ENCODE data around the gene SEC14L1.

- TF ChIP-seq CTCF (IDR thresholded peaks at IDR 0.05) (no peak), TCF7L2 (IDR thresholded peaks at IDR 0.05; ENCODE audit: low read depth, low read length) (no peak), REST (IDR thresholded peaks at IDR 0.05; ENCODE audit: insufficient read depth in 1 of 2, low read depth in 2 of 2, low read length in 1 of 2) (no peak), POLR2AphosphoS5 (IDR thresholded peaks at IDR 0.05; ENCODE audit: low read depth, low read length) (no peak; the same call in 1 of the 2 replicates), SIN3A (IDR thresholded peaks at IDR 0.05; ENCODE audit: borderline replicate concordance, insufficient read depth, low read depth, low read length) (no peak)
Measured at GRCh38 chr17:77185137-77185536, 44.4 kb downstream of the SEC14L1 start.
